22Rv1 (cell line): ENCODE results near the gene ASCL4.

Experiments used
- H3K27ac ChIP-seq: fragments of 450-650 bp; 2 replicates; pipeline ENCODE4 v1.5.1; 2017
- ZFX ChIP-seq: fragments of 450-650 bp; IDR thresholded peaks from 2 replicates; pipeline ENCODE4 v1.6.1; 2017; ENCODE audit warnings: antibody characterized with exemption, borderline replicate concordance
- TF ChIP-seq, protein P1 (sequence below): fragments of 450-650 bp; IDR thresholded peaks from 2 replicates; pipeline ENCODE4 v1.5.1; 2017; ENCODE audit warnings: mild to moderate bottlenecking

The ASCL4 gene

DNA sequence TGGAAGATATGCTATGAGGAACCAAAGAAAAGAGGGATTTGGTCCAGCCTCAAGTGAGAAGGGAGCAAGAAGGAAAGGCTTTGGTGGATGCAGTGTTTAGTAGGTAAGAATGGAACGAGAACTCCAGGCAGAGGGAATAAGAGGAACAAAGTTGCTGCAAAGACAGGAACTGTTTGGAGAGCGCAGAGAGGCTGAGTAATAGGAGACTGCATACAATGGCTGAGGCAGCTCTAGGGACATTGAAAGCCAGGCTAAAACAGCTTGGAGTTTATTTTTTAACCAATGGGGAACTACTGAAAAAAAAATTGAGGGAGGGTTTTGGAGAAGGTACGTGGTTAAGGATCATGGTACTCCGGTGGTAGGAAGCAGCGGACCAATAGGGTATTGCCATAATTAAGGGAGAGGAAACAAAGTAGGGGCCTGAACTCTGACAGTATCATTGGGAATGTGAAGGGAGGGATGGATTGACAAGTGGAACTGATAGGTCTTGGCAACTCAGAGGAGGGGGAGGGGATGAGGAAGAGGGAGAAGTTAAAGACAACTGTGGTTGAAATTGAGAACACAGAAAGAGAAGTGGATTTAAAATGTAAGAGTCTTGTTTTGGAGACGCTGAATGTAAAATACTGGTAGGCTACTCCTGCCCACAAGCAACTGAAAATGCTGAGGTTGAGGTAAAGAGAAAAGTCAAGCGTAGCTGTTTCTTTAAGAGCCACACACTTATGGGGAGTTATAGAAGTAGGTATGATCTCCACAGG, 4.8 kb downstream of the ASCL4 start:
- H3K27ac ChIP-seq, result no peak overlapping the region
- TF ChIP-seq, protein P1, sequence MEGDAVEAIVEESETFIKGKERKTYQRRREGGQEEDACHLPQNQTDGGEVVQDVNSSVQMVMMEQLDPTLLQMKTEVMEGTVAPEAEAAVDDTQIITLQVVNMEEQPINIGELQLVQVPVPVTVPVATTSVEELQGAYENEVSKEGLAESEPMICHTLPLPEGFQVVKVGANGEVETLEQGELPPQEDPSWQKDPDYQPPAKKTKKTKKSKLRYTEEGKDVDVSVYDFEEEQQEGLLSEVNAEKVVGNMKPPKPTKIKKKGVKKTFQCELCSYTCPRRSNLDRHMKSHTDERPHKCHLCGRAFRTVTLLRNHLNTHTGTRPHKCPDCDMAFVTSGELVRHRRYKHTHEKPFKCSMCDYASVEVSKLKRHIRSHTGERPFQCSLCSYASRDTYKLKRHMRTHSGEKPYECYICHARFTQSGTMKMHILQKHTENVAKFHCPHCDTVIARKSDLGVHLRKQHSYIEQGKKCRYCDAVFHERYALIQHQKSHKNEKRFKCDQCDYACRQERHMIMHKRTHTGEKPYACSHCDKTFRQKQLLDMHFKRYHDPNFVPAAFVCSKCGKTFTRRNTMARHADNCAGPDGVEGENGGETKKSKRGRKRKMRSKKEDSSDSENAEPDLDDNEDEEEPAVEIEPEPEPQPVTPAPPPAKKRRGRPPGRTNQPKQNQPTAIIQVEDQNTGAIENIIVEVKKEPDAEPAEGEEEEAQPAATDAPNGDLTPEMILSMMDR, result no peak

DNA sequence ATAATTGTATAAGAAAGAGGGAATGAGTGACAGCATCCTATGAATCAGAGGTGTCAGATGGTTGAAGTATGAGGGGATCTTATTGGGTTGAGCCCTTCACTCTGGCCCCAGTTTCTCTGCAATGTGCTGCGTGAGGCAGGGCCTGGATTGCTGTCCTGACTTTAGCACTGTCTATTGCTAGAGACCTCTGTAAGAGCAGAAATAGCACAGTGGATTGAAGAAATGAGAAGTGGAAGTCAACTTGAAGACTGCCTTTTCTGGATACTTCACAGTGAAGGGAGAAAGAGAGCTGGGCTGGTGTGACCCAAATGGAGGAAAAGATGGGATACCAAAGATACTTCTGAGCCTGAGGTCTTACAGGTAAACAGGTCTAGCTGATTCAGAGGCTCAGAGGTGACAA, 5.8 kb downstream of the ASCL4 start:
- H3K27ac ChIP-seq, result no peak overlapping the region
- TF ChIP-seq ZFX, result no peak
- TF ChIP-seq, protein P1, result no peak

DNA sequence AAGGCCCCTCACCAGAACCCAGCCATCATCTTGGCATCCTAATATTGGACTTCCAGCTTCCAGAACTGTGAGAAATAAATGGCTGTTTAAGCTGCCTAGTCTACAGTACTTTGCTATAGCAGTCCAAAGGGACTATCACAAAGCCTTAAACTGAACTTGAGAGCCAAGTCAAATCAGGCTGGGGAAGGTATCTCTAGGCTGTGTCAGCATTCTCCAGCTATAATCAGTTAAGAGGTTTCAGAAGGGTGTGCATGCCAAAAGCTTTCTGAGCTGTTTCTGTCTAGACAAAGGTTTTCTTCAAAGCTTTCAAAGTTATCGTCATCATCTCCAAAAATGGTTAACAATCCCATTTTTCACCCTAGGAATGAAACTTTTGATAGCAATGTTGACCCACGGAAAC, 7.6 kb downstream of the ASCL4 start:
- H3K27ac ChIP-seq, result no peak overlapping the region
- TF ChIP-seq ZFX, result no peak
- TF ChIP-seq, protein P1, result no peak

DNA sequence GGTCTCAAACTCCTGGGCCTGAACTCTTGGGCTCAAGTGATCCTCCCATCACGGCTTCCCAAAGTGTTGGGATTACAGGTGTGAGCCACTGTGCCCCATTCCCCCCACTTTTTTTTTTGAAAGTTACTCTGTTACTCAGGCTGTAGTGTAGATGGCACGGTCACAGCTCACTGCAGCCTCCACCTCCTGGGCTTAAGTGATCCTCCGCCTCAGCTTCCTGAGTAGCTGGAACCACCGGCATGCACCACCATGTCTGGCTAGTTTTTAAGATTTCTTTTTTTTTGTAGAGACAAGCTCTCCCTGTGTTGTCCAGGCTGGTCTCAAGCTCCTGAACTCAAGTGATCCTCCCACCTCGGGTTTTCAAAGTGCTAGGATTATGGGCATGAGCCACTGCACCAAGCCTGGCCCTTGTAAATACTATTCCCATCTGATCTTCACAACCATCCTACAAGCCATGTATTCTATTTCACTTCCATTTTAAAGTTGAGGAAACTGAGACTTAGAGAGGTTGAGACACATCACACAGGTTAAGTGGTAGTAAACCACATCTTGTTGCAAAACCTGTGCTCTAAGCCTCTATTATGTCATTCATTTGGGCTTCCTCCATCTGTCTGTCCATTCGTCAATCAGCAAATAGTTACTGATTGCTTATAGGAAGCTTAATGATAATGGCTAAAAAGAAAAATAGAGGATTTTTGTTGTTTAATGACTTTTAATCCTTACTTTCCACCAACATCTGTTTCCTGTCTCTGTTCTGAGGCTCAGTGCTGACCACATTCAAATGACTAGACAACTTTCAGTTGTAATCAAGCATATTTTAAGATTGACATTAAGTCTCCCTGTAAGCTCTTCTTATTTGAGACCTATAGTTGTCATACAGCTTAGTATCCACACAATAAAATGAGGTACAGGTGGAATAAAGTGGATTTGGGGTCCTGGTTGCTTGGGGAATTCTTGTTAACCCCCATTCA, 9.2 kb downstream of the ASCL4 start:
- no peak for TF ChIP-seq ZFX
- TF ChIP-seq, protein P1, result no peak
- no peak overlapping the region for H3K27ac ChIP-seq

DNA sequence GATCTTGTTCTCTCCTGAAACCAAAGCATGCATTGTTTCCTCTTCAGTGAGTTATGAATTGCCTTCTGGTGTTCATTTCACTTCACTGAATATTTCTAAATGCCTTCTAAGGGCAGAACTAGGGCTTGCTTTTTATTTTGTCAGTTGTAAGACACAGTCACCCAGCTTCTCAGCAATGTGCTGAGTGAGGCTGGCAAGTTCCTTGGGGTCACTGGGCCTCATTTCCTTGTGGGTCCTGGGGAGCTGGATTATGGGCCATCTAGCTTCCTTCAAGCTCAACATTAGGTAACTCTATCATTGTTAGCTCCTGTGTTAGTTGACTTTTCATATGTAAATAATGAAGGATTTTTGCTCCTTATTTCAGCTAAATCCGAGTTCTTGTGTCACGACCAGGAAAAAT, 13.8 kb downstream of the ASCL4 start:
- no peak overlapping the region for H3K27ac ChIP-seq
- TF ChIP-seq ZFX, result no peak
- TF ChIP-seq, protein P1, result no peak

DNA sequence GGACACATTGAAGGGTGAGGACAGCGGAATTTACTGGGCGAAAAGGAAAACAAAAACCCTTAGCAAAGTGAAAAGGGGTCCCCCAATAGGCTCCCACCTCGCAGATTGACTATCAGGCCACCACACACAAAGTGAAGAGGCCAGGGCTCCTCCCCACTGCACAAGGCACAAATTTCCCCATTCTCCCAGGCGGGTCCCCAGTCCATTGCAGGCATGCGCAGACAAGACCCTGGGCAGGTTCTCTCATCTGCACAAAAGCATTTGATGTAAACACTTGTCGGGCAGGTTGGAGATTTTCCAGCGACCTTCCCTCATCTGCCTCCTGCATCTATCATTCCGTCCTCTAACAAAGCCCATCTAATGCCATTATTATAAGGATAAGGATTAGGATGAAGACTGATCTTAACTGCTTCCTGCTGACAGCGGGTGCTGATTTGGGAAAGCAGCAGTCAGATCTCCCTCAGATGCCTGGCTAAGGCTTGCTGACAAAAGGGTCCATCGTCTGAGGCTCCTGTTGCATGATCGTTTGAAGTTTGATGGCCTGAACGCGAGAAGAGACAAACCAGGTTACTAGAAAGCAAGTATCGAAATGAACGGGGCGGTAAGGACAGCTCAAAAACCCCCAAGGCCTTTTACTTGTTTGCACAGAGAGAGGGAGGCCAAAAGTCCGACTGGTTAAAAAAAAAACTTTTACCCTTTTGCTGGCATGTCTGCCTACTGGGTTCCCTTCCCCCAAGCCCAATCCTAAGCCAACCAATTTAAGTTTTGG, 14.4 kb downstream of the ASCL4 start:
- TF ChIP-seq ZFX, result no peak
- TF ChIP-seq, protein P1, result no peak
- H3K27ac ChIP-seq, result no peak overlapping the region
